HepG2 (cell line): ENCODE measurements around the gene JAK1. TPM values are rescaled to one million over a fixed set of nuclear protein-coding genes. Genes with fewer than 3 reads are reported as not detected.

ENCODE experiments used
- ATRX ChIP-seq: sonication (generic); formaldehyde crosslinking; IDR thresholded peaks from 2 replicates; pipeline ENCODE4 v1.4.0; 2020; ENCODE audit warnings: missing genetic modification reagents, borderline replicate concordance
- CBFB ChIP-seq: sonication (generic); formaldehyde crosslinking; IDR thresholded peaks from 2 replicates; pipeline ENCODE4 v1.4.0; 2020; ENCODE audit warnings: missing genetic modification reagents
- CREM ChIP-seq, 2 experiments: sonication (generic) in 1 of 2; formaldehyde crosslinking in 1 of 2; IDR thresholded peaks; 2 replicates each; pipeline versions ENCODE4 v1.4.0 to v1.6.1; 2016 to 2020; ENCODE audit warnings: antibody characterized with exemption in 1 of 2, mild to moderate bottlenecking in 1 of 2, missing genetic modification reagents in 1 of 2
- FUBP1 ChIP-seq: sonication (generic); formaldehyde crosslinking; IDR thresholded peaks from 2 replicates; pipeline ENCODE4 v1.5.1; 2020; ENCODE audit warnings: missing genetic modification reagents, mild to moderate bottlenecking, borderline replicate concordance
- GABPA ChIP-seq, 2 experiments: IDR thresholded peaks; 2 replicates each; pipeline ENCODE4 v1.6.1; 2011 to 2016; ENCODE audit warnings: low read depth in 2 of 2, low read length in 1 of 2, missing biosample characterization in 1 of 2, missing genetic modification characterization in 1 of 2
- JARID2 ChIP-seq: sonication (generic); formaldehyde crosslinking; IDR thresholded peaks from 2 replicates; pipeline ENCODE4 v1.8.1; 2023; ENCODE audit warnings: missing genetic modification reagents, inconsistent platforms; ENCODE audit not compliant: insufficient replicate concordance
- MEIS2 ChIP-seq: sonication (generic); formaldehyde crosslinking; IDR thresholded peaks from 2 replicates; pipeline ENCODE4 v1.9.0; 2021; ENCODE audit warnings: mild to moderate bottlenecking, missing genetic modification reagents
- NFAT5 ChIP-seq: sonication (generic); formaldehyde crosslinking; IDR thresholded peaks from 2 replicates; pipeline ENCODE4 v1.4.0; 2020; ENCODE audit warnings: missing genetic modification reagents
- PBX2 ChIP-seq: IDR thresholded peaks from 2 replicates; pipeline ENCODE4 v1.6.1; 2016; ENCODE audit warnings: control low read depth
- PBX3 ChIP-seq: sonication (generic); formaldehyde crosslinking; IDR thresholded peaks from 2 replicates; pipeline ENCODE4 v1.8.1; 2023; ENCODE audit warnings: missing genetic modification reagents, inconsistent platforms, borderline replicate concordance
- SMC3 ChIP-seq: IDR thresholded peaks from 2 replicates; pipeline ENCODE4 v1.6.1; 2011; ENCODE audit warnings: low read length, improper control_type of control experiment
- U2AF2 ChIP-seq: fragments of 200-400 bp; formaldehyde crosslinking; IDR thresholded peaks from 2 replicates; pipeline ENCODE4 v1.6.1; 2017; ENCODE audit warnings: low read depth, mild to moderate bottlenecking, low read length
- ZNF281 ChIP-seq: sonication (generic); formaldehyde crosslinking; IDR thresholded peaks from 2 replicates; pipeline ENCODE4 v1.4.0; 2020; ENCODE audit warnings: missing genetic modification reagents, borderline replicate concordance
- ZNF557 ChIP-seq: sonication (generic); formaldehyde crosslinking; IDR thresholded peaks from 2 replicates; pipeline ENCODE4 v1.4.0; 2020; ENCODE audit warnings: missing genetic modification reagents
- ZNF674 ChIP-seq: sonication (generic); formaldehyde crosslinking; IDR thresholded peaks from 2 replicates; pipeline ENCODE4 v1.5.0; 2020; ENCODE audit warnings: low read depth, mild to moderate bottlenecking, missing genetic modification reagents
- ZSCAN25 ChIP-seq: sonication (generic); formaldehyde crosslinking; IDR thresholded peaks from 2 replicates; pipeline ENCODE4 v1.8.0; 2022; ENCODE audit warnings: mild to moderate bottlenecking, missing genetic modification reagents
- polyA plus RNA-seq, 8 experiments: library from polyadenylated mRNA; depleted of rRNA in 3 of 8; stranded (reverse) in 7 of 8; unstranded in 1 of 8; fragments of >200 nt; fragmentation: Illumina TruSeq in 4 of 8; extraction: Trizol in 4 of 8; gene quantifications; 2 replicates each; pipeline versions ENCODE4 v1.2.1 to v1.2.3, GENCODE V29; 2011 to 2016; ENCODE audit warnings: low read depth in 4 of 8, missing spikeins in 1 of 8, mixed read lengths in 1 of 8; ENCODE audit not compliant: insufficient read depth in 1 of 8
- total RNA-seq, 5 experiments: library from RNA; depleted of rRNA; stranded (reverse); fragments of >200 nt; fragmentation: Illumina TruSeq; extraction: Trizol; gene quantifications; 2 replicates each; pipeline ENCODE4 v1.2.3, GENCODE V29; 2016; ENCODE audit warnings: low read depth in 1 of 5

JAK1 gene
- total and polyA plus RNA-seq, 2 of the 13 experiments (the other 11 are each of a cell fraction or from before 2014, with no cell fraction given), result 23.9 to 42.4 TPM

GRCh38 chr1:64823691-64824476, 142.5 kb downstream of the JAK1 start (continued):
- TF ChIP-seq NFAT5 (CRISPR knock-in tag) (no peak), PBX2 (CRISPR knock-in tag) (0 out of 2 replicates have a peak, but pooled peaks have one; percentile 20), CBFB (CRISPR knock-in tag) (no peak), ATRX (CRISPR knock-in tag) (no peak), FUBP1 (no peak), GABPA (IDR thresholded peaks at IDR 0.05; ENCODE audit: low read depth, low read length) (no peak), GABPA (CRISPR knock-in tag; IDR thresholded peaks at IDR 0.05; ENCODE audit: low read depth) (no peak), ZSCAN25 (CRISPR knock-in tag) (no peak), CREM (IDR thresholded peaks at IDR 0.05) (no peak), CREM (CRISPR knock-in tag; IDR thresholded peaks at IDR 0.05) (no peak), MEIS2 (CRISPR knock-in tag) (no peak), U2AF2 (no peak), SMC3 (peak; percentile 87), ZNF281 (CRISPR knock-in tag) (no peak), PBX3 (CRISPR knock-in tag) (no peak), JARID2 (CRISPR knock-in tag) (no peak), ZNF557 (CRISPR knock-in tag) (no peak), ZNF674 (CRISPR knock-in tag) (no peak)
